Measurements from ENCODE around the gene TMC7.

TMC7 gene

DNA sequence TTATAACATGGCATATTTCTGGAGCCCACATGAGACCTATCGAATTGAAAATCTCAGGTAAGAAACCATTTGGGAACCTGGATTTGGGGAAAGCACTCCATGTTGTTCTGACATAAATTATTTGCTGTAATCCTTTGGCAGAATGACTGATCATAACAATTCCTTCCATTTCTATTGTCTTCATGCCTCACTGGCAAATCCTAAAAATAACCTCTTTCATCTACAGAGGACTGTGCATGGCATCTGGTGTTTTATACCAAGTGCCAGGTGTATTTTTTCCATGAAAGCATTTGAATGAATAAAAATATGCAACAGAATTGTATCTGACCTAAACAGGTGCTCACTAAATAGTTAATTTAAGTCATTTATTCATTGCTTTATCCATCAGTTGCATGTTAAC, 50.0 kb downstream of the TMC7 start:
- no peak for DNase-seq

DNA sequence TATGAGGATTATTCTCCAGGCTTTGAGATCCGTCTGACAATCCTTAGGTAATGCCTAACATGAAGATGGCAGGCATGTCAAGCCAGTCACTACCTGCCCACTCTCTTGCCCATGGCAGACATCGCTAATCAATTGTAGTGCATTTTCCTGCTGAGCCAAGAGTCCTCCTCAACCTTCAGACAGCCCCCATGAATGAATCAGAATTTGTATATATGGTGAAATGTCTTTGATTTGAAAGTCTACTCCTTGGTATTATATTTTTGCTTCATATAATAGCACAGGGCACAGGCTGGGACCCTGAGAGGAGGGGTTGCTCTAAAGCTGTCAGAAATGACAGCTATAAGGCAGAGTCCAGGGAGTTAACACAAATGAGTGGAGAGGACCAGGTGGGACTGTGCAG, 56.7 kb downstream of the TMC7 start:
- DNase-seq, result no peak

DNA sequence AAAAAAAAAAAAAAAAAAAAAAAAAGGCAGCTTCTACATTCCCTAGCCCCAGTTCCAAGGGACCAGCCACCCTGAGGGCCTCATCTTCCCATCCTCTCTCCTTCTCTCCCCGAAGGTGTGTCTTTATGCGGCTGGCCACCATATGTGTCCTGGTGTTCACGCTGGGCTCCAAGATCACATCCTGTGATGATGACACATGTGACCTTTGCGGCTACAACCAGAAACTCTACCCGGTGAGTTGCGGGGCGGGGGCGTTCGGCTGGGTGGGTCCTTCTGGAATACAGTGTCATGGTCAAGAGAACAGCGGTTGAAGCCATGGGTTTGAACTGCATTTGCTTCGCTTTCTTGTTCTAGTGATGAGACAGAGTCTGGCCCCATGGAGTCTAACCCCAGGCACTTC, 61.0 kb downstream of the TMC7 start:
- DNase-seq, result no peak

DNA sequence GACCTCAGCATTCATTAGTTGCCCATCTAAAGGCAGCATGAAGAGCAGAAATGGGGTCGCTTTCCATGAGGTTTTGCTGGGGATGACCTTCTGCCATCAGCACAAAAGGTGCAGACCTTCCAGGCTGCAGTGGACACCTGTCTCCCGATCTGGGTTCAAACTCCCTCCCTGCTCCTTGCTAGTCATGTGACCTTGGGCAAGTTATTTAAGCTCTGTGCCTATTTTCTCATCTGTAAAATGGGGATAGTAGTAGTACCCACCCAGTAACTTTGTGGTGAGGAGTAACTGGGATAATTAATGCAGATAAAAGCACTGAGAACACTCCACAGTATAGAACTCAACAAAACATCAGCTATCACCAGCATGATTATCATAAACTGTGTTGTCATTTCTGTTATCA, 62.3 kb downstream of the TMC7 start:
- DNase-seq, result no peak

DNA sequence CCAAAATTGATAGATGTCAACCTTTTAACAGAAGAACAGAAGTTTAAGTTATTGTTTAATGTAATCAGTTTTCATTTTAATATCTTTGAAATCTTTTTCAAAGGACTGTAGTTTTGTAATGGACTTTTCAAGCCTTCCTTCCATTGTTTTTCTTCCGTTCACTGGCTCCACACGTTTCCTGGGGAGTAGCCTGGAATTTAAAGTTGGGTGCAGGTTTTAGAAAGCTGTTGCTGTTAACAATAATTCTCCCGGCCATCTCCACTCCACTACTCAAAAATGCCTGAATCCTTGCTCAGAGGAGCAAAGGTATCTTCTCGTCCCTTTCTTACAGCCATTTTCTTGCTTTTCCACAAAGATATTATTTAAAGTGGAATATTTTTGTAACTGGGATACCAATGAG, 79.0 kb downstream of the TMC7 start:
- DNase-seq, result no peak

DNA sequence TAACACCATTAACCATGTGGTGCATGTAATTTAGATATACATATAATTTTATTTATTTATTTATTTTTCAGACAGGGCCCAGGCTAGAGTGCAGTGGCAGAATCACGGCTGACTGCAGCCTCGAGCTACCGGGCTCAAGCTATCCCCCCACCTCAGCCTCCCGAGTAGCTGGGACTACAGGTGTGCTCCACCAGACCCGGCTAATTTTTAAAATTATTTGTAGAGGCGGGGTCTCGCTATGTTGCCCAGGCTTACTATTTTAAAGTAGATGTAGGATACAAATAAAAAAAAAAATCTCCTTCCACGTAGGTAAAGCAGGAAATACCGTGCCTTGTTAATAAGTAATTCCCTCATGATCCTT, 83.2 kb downstream of the TMC7 start:
- no peak for DNase-seq

DNA sequence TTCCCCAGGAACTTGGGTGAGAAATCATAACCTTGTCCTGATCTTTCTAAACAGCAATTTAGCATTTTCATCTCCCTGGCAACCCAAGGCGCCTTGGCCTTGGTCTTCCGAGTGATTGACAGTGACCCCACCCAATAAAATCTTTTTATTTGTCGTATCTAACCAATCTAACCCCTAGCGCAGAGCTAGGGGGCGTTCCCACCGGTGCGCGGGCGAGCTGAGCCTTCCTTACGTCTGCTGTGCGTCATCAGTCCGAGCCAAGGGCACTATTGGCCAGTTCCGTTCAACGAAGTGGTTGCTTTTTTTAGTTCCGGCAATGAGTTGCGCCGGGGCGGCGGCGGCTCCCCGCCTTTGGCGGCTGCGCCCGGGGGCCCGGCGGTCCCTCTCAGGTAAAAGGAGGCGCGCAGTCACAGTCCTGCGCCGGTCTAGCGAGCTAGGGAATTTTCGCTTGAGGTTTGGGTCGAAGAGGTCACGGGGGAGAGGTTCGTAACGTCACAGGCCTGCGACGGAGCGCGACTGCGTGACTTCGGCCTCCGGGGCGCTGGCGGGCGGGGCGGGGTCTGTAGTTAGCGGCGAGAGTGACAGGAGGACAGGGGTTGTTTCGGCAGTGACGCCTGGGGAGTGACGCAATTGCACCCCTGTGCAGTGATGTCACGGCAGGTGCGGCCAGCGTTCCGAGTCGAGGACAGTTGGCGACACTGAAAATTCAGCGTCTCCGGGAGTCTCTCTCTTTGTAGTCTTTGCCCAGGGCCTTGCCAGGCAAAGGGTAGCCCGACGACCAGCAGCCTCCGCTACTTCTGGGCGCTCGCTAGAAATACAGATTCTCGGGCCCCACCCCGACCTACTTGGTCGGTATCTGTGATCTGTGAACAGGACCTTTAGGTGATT, 83.9 kb downstream of the TMC7 start, which contains the start of gene COQ7:
COQ7 (plus strand) TSS at position 266 of the 888 bp plus-strand sequence; CDS start at position 317, 51 bp downstream.
- DNase-seq, result peak; percentile 100

DNA sequence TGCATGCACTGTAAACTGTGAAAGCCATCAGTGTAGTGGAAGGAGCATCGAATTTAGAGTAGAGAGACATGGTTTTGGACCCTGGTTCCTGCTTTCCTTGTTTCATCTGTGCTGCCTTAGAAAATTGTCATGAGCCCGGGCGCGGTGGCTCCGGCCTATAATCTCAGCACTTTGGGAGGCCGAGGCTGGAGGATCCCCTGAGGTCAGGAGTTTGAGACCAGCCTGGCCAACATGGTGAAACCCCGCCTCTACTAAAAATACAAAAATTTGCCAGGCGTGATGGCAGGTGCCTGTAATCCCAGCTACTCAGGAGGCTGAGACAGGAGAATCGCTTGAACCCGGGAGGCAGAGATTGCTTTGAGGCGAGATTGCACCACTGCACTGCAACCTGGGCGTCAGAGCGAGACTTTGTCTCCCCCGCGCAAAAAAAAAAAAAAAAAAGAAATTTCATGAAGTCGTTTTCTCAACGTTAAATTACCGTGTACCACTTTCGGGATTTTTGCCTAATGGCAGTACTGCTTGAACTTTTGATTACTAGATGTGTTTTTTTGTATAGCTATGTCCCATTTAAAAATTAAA, 84.6 kb downstream of the TMC7 start:
- no peak for DNase-seq

DNA sequence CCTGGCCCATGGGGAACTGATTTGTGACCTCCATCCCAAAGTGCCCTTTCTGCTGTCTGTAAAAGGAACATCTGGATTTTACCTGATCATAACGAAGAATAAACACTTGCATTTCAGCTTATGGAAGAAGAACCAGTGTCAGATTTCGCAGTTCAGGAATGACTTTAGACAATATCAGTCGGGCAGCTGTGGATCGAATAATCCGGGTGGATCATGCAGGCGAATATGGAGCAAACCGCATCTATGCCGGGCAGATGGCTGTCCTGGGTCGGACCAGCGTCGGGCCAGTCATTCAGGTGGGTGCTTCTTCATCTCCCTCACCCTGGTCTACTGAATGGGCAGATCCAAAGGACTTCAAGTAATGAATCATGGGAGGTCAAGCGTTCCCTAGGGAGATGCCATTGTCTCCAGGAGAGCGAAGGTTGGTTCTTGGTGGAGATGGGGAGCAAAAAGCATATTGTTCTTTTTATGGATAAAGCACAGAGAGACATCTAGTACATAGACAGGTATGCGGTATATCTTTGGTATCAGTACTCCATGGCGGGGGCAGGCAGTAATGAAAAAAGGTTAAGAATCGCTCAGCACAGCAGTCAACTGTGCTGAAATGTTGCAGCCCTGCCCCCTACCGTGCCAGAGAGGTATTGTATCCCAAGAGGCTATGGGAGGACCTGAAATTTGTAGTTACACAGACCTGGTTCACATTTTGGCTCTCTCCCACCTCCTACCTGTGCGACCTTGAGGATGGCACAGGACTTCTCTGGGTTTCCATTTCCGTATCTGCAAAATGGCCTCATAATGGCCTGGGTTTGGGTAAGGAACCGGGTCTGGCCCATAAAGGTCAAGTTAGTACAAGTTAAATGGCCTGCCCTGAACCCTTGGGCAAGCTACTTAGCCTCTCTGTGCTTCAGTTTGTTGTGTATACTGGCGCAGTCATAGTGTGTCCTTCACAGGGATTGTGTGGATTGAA, 88.4 kb downstream of the TMC7 start:
- DNase-seq, result peak; percentile 92

DNA sequence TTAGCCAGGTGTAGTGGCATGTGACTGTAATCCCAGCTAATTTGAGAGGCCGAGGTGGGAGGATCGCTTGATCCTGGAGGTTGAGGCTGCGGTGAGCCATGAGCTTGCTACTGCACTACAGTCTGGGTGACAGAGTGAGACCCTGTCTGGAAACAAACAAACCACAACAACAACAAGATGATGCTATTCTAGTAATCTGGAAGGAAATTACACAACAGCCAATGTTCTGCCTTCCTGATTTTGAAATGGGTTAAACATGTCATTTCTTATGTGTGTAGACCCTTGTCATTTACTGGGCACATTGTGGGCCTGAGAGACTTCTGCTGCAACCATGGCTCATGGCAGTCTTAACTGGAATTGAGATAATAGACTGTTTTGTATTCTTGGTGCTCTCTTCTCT, 89.6 kb downstream of the TMC7 start:
- DNase-seq, result no peak

DNA sequence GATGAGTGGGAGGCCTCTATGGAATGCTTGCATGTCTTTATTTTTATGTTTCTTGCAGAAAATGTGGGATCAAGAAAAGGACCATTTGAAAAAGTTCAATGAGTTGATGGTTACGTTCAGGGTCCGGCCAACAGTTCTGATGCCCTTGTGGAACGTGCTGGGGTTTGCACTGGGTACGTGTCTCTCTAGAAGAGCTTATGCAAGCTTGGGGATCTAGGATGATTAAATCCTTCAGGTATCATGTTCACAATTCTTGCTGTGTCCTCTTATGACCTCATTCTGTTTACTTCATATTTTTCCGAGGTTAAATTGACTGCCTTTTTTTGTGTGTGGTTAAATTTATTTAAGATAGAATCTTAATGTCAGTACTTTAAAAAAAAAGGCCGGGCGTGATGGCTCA, 90.1 kb downstream of the TMC7 start:
- no peak for DNase-seq

DNA sequence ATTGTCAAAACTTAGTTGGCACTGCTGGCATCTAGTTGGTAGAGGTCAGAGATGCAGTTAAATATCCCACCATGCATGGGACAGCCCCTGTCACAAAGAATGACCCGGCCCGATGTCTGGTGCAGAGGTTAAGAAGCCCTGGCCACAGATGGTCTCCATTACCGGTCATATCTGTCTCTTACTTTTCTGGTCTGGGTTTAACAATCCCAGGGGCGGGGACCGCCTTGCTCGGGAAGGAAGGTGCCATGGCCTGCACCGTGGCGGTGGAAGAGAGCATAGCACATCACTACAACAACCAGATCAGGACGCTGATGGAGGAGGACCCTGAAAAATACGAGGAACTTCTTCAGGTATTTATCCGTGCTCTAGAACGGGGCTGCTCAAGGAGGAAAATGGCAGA, 91.8 kb downstream of the TMC7 start:
- DNase-seq, result no peak

DNA sequence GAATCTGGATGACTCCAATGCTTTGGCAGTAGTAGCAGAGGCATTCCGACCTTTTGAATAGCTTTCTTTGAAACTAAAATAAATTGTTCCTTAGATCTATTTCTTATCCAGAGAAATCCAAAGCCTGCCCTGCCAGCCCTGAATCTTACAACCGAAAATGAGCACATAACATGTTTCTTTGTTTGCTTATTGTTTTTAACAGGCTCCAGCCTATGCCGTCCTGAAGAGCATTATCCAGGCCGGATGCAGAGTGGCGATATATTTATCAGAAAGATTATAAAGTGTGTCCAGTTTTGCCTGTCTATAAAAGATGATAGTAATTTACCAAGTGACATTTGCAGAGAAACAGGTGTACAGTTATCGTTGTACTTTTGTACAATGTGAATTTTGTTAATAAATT, 94.1 kb downstream of the TMC7 start:
- DNase-seq, result no peak

DNA sequence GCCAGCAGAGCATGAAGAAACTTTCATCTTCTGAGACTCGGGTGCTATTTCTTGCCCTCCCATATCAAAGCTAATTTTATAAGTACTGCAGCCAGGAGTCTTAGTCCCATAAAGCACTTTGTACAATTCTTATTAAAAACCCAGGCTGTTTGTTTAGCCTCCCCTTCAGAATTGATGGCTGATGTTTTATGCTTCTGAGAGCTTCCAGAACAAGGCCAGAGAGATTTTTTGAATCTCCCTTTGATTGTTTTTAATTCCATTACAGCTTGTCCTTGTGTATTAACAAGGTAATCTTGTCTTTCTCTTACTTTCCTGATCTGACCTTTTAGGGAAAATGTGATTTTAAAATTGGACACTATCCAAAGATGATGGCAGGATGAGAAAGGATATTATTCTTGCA, 99.9 kb downstream of the TMC7 start:
- DNase-seq, result no peak

DNA sequence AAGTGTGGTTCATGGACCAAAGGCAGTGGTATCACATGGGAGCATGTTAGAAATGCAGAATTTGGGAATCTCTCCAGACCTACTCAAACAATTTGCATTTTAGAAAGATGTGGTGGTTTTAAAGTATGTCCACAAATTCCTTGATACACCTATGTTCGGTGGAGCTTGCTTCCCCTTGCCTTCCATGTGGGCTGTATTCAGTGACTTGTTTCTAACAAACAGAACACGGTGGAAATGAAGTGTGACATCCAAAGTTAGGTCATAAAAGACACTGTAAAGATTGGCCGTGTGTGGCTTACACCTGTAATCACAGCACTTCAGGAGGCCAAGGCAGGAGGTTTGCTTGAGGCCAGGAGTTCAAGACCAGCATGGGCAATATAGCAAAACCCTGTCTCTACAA, 100.4 kb downstream of the TMC7 start:
- DNase-seq, result no peak

DNA sequence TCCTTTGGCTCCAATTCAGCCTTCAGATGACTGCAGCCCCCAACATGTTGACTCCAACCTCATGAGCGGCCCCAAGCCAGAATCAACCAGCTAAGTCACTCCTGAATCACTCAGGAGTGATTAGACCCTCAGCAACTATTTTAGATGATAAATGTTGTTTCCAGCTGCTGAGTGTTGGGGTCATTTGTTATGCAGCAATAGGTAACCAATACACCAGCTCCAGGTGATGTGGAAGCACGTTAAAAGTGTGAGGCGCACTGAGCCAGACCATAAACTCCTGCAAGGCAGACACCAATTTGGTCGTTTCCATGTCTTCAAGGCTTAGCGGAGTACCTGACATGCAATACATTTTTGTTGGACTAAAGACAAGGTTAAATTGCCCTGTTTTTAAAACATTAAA, 101.1 kb downstream of the TMC7 start:
- no peak for DNase-seq

DNA sequence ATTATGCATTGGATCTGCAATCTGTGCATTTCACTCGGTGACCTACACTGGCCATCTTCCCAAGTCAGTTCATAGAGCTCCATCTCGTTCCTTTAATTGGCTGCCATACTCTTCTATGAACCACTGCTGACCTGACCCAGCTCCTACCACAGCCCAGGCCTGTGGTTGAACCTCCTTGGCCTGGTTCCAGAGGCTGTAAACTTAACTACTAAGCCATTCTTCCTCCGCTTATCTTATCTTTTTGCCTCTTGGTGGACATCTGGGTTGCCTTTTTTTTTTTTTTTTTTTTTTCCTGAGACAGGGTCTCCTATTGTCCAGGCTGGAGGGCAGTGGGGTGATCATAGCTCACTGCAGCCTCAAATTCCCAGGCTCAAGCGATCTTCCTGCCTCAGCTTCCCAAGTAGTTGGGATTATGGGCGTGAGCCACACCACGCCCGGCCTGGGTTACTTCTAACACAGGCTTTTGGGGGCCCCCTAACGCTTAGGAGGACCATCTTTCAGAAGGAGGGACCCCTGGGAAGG, 102.0 kb downstream of the TMC7 start:
- no peak for DNase-seq

DNA sequence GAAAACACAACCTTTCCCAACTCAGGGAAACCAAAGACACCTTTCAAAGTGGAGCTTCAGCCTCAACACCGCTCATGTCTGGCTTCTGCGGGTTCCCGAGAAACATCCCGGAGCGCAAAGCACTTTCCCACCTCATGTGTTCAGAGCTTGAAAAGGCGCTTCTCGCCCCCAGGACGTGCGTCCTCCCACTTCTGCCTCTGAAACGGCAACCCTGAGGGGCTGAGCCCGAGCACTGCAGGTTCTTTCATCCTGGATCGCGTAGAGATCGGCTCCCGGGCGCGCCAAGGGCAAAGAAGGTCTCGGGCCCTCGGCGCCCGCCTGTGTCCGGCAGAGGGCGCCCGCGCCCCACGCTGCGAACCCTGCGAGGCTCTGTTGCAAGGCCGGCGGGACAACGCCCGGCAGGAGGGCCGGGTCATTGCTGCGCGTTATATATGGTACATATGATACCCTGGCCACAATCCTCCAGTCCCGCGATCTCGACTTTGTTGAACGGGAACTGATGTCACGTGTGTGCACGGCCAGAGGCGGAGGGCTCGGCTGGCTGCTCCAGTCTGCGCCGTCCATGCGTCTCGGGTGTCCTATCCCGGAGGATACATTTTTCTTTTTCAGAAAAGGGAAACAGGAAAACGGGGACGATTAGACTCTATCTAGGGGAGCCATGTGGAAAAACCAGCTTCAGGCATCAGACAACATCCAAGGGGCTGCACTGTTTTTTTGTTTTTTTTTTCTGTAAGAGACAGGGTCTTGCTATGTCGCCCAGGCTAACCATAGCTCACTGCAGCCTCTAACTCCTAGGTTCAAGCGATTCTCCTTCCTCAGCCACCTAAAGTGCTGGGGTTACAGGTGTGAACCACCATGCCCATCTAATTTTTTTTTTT, 102.8 kb downstream of the TMC7 start:
- DNase-seq, result peak; percentile 100

DNA sequence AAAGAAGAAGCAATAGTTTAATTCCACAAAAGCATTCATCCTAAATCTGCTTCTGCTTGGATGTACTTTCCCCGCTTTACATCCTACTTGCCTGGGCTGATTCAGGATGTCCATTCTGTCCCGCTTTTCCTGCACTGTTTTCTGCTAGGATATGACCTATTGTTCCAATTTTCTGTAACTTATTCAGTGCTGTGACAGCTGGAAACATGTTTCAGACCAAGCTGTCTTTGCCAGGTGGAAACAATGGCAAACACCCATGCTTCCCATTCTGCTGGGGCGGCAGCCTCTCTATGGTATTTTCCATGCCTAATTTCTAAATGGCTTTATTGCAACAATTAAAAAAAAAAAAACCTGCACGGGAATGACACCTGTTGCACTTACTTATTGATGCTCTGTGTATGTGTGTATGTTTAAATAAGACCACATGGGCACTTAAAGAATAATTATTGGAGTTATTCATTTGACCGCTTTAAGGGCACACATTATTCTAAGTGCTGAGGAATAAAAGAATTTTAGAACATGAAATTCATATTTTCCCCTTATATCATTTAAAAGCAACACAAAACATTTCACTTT, 104.7 kb downstream of the TMC7 start:
- no peak for DNase-seq

DNA sequence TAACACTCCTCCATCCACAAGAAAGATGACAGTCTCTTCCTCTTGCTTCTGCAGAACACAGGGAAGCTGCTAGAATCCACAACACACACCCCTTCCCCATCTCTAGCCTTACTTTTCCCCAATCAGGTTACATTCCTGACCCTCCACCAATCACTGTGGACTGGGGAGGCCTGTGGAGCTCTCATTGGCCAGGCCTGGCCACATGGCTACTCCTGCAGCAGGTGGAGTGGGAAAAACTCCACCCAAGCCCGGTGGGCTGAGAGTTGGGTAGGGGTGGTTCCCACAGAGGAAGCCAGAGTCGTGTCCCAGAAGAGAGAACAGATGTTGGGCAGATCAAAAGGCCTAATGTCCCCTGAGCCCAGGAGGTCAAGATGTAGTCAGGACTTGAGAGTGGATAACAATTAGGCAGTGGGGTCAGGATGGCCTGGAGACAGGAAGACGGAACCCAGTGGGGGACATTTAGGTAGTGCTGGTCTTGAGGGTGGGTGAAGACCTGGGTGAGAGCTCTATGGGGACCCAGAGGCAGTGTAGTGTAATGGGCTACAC, 105.7 kb downstream of the TMC7 start:
- no peak for DNase-seq

DNA sequence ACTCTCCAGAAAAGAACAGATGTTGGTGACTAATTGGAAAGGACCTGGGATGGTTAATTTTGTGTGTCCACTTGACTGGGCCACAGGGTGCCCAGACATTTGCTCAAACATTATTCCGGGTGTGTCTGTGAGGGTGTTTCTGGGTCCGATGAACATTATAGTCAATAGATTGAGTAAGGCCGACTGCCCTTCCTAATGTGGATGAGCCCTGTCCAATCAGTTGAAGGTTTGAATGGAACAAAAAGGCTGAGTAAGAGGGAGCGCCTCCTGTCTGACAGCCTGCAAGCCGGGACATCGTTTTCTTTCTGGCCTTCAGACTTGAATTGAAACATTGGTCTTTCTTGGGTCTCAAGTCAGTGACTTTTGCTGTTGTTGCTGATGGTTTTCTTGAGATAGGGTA, 107.2 kb downstream of the TMC7 start:
- DNase-seq, result no peak

Measured in NCI-H510A treated with DMSO at 0.1 percent for 48 hours (cell line).